OCI-LY3 (cell line): Measurements from ENCODE around the gene TECPR1.

Experiments used
- EZH2phosphoT487 ChIP-seq: fragments of 200-600 bp; shearing (Covaris generic); IDR thresholded peaks from 2 replicates; pipeline ENCODE4 v1.6.1; 2018; ENCODE audit warnings: antibody characterized with exemption, mixed run types, low read depth
- TF ChIP-seq, protein P1 (sequence below): fragments of 200-600, 300-600 bp; sonication (generic); IDR thresholded peaks from 2 replicates; pipeline ENCODE4 v1.5.1; 2014; ENCODE audit warnings: antibody characterized with exemption, low read length, low read depth

DNA sequence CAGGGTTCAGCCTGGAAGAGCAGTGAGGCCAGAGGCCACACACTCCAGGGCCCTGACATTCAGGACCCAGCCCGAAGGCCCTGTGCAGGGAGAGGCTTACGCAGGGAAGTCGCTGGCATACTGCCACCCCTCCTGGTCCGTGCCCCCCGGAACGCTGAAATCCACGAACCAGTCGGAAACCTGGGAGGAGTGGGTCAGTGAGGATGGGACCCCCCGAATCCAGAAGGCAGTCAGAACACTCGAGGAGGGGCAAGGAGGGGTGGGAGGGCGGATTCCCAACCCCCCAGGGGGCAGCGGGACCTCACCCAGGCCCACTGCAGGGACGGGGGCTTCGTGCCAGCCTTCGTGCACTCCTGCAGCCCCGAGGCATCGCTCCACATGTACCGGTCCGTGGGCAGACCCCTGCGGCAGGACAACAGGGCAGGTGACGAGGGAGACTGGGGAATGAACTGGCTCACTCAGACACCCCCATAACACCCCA, 27.3 kb downstream of the TECPR1 start:
- TF ChIP-seq, protein P1, sequence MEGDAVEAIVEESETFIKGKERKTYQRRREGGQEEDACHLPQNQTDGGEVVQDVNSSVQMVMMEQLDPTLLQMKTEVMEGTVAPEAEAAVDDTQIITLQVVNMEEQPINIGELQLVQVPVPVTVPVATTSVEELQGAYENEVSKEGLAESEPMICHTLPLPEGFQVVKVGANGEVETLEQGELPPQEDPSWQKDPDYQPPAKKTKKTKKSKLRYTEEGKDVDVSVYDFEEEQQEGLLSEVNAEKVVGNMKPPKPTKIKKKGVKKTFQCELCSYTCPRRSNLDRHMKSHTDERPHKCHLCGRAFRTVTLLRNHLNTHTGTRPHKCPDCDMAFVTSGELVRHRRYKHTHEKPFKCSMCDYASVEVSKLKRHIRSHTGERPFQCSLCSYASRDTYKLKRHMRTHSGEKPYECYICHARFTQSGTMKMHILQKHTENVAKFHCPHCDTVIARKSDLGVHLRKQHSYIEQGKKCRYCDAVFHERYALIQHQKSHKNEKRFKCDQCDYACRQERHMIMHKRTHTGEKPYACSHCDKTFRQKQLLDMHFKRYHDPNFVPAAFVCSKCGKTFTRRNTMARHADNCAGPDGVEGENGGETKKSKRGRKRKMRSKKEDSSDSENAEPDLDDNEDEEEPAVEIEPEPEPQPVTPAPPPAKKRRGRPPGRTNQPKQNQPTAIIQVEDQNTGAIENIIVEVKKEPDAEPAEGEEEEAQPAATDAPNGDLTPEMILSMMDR = no peak
- TF ChIP-seq EZH2phosphoT487 = no peak
